IPS DF 19.7 (cell line): ENCODE results near the gene LPAR3.
"Not testable (repeated sequence)": the region's sequence is repeated elsewhere in the genome, so short reads cannot be mapped to it uniquely, and the experiment has no call there.

ENCODE experiments used
- DNase-seq: peaks from one replicate; pipeline ENCODE4 v3.0.0-alpha.2; 2013; ENCODE audit warnings: low read depth, low spot score

Gene LPAR3

DNA sequence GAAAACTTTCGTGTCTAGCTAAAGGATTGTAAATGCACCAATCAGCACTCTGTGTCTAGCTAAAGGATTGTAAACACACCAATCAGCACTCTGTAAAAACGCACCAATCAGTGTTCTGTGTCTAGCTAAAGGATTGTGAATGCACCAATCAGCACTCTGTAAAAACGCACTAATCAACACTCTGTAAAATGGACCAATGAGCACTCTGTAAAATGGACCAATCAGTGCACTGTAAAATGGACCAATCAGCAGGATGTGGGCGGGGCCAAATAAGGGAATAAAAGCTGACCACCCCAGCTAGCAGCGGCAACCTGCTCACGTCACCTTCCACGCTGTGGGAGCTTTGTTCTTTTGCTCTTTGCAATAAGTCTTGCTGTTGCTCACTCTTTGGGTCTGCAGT, 9.7 kb upstream of the LPAR3 start:
- DNase-seq: not testable (repeated sequence)

DNA sequence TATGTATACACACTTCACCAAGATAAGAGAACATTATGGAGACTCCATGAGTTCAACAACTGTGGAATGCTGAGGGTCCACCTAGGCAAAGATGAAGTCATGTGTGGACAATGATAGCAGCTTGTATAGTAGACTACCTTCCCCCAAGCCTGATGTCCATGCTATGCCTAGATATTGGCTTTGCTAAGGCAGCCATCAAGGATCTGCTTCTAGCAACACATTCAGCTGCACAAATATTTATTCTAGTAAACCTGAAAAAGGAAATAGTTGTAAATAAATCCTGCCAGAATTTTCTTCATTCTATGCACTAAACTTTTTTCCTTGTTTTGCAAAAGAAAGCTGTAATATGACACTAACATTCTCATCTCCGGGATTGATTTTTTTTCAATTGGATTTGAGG, 7.0 kb upstream of the LPAR3 start:
- no peak for DNase-seq

DNA sequence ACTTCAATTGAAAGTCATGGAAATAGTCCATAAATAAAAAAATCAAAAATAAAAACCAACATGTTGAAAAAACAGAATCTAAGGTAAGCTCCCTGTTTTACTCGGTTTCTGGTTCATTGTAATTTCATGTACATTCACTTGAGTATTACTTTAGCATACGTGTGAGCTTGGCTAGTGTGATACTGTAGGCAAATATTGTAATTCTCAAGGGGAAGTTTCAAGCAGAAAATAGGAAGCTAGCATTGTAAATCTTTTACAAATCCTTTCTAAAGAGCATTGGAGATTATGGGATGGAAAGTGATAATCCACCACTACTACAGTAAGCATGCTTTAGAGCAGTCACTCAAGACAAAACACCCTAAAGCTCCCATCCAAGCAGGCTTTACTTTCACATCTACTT, 3.3 kb upstream of the LPAR3 start:
- no peak for DNase-seq

DNA sequence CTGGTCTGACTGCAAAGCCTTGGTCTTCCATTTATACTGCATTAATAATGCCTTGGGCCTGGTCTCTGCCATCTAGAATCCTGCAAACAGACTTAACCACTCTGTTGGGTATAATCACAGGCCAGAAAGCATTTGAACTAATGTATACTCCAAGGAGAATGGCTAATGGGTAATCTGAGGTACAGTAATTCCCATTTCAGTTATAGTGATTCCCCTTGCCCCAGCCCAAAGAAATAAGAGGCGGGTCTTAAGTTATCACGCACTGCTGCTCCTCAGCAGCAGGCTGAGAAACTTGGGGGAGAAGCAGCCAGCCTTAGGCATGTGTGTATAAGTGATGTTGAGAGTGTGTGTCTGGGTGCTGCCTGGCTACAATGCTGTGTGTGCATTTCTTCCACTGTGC, 2.4 kb downstream of the LPAR3 start:
- no peak for DNase-seq

DNA sequence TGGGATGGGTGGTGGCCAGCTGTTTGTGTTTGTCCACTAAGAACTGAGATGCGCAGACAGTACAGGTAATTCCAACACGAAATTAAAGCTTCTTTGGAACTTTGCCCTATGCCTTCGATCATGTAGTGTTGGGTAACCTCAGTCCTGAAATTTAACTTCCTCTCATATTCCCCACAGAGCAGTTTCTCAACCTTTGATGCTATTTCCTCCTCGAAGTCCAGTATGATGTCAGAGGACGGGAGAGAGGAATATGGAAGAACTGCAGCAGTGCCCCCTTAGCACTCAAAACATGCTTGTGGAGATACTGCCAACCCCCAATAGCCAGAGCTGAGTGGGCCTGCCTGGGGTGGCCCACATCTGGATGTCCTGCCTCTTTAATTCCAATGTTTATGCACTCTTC, 3.6 kb downstream of the LPAR3 start:
- no peak for DNase-seq

DNA sequence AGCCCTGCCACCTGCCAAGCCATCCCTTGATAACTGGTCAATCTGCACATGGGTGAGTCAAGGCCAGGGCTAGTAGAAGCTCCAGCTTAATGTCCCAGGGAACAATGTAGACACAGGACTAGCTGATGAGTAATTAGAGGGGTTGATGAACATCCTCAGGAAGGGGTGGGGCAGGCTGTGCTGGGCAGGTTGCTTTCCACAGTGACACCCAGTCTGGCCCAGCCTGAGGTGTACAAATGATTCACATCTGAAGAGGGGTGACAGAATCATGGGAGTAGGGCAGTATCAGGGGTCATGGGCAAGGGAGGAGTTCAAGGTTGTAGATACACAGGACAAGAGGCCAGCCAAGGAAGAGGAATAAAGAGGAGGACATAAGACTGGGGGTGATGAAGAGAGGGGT, 4.3 kb downstream of the LPAR3 start:
- no peak for DNase-seq

DNA sequence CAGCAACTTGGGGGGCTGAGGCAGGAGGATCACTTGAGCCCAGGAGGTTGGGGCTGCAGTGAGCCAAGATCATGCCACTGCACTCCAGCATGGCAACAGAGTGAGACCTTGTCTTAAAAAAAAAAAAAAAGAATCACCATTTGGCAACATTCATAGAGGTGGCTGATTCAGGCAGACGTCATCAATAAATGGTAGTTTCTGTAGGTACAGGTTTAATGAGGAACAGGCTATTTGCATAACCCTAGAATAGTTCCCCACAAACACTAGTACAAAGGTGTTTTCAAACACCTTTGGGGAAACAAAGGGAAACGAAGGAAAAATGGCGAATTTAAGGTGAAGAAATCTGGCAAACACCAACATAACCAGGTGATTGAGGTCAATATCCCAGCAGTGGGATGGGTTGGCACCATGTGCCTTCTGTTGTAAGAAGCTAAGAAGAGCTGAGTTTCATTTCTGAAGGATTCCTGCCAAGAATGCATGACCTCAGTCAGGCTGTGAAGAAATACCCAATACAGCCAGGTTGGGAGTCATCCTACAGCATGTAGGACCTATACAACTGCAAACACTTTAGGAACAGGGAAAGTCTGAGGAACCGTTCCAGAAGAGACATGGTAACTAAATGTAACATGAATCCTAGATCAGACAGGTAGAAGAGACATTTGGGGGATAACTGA, 5.6 kb downstream of the LPAR3 start:
- DNase-seq: no peak

DNA sequence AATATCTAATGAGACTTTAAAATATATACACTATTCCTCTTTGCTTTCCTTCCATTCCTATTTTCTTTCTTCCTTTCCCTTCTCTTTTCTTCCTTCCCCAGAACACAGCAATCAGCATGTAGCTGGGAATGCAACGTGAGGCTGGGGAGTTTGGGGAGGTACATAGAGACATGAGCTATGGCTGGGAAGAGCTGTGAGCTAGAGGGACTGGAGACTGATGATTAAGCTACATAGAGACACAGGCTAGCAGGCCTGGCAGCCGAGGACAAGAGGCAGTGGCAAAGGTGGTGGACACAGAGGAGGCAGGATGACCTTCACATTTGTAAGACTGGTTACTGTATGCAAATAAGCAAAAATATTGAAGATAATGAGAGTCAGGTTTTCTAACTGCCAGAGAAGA, 7.5 kb downstream of the LPAR3 start:
- no peak for DNase-seq

DNA sequence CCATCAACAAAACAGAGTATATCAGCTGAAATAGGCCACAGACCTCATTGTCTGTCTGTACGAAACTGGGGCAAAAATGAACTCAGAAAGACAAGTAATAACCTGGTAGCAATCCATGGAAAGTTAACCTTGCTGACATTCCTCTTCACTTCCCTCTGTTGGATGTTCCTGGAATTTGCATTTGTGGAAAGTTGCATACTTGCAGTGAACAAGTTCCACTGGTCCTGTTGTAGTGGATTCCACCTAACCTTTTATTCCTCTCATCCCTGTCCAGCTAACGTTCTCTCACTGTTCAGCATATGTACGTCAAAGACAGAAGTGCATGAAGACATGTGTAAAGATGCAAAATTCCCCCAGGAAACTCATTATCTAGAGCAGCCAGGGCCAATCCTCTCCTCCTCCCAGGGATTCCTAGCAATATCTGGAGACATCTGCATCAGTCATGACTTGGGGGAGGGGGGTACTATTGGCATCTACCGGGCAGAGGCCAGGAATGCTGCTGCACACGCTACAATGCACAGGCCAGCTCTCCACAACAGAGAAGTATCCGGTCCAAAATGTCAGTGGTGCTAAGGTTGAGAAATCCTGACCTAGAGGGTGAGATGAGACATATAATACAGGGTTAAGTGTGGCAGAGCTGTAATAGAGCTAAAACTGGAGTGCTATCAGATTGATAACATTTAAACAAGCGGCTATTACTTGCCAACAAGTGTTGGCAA, 8.2 kb downstream of the LPAR3 start:
- DNase-seq: no peak

DNA sequence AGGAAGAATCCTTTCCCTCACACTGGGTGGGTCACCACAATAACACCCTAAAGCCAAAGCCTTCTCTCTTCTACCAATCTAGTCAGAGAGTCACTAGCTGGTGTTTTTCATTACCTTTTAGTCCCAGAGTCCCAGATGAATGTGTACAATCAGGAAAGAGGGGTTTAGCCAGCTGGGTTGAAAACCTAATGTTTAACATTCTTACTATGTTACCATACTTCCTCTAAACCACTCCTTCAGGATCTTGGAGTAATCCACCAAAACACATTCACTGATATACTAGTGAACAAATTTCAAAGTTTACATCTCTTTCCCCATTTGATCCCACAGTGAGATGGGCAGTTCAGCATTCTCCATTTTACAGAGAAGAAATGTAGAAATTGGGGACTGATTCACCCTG, 9.7 kb downstream of the LPAR3 start:
- no peak for DNase-seq

DNA sequence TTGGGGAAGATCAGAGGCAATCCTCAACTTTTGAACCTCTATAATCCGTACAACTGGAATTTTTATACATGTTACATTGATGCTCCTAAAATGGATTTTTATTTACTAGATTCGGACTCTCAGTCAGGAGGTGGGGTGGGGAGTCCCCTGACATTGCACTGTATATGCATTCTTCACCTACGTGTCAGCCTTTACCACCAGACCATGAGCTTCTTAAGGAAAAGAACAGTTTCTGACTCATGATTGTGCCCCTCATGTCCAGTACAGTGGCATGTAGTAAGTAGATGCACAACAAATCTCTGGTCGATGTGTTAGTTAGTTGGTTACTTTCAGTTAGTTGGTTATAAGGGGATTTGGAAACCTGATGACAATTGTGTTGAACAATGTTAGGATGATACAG, 15.4 kb downstream of the LPAR3 start:
- DNase-seq: no peak

DNA sequence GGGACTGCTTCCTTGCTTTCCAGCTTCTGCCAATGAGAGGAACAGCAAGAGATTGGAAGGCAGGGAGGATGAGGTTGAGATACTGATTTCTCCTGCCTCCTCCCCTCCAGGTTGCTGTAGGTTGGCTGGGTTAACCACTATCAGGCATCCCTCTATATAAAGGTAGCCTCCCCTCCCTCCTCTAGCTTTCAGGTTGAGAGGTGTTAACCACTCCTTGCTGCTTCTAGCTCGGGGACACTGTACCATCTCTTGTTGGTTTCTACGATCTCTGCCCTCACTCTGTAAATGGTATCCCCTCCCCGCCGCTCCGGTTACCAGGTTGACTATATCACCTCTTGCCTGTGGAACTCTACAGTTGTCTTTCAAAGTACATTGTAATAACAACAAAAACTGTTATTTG, 16.7 kb downstream of the LPAR3 start:
- DNase-seq: no peak

DNA sequence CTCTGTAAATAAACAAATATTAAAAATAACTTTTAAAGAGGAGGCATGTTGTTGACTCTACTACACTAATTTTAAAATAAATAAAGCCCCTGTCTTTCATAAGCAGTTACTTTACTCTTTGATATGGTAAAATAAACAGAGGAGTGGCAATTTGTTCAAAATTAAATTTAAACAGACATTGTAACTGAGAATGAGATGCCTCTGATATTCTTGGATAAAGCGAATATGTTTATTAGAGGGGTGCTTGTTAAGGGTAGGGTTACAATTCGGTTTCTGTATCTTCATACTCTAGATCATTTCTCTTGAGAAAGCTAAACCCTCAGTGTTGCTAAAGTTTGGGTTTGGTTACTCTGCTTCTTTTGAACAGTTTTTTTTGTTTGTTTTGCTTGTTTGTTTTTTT, 19.6 kb downstream of the LPAR3 start:
- DNase-seq: no peak

DNA sequence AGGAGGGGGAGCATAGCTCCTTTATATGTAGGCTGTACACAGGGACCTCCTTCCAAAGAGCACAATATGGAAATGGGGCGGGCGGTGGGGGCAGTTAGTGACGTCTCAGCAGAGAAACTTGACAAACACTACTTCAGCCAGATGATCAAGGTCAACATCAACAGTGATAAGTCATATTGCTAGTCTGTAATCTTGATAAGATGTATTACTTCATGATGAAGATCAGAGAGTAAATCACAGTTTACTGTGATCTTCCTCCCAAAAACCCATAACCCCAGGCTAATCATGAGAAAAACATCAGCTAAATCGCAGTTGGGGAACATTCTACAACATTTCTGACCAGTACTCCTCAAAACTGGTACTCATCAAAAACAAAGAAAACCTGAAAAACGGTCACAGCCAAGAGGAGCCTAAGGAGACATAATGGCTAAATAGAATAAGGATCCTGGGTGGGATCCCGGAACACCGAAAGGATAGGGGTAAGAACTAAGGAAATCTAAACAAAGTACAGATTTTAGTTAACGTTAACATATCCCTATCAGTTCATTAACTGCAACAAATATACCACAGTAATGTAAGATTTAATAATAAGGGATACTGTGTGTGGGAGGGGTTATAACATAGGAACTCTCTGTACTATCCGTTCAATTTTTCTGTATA, 20.2 kb downstream of the LPAR3 start:
- no peak for DNase-seq

DNA sequence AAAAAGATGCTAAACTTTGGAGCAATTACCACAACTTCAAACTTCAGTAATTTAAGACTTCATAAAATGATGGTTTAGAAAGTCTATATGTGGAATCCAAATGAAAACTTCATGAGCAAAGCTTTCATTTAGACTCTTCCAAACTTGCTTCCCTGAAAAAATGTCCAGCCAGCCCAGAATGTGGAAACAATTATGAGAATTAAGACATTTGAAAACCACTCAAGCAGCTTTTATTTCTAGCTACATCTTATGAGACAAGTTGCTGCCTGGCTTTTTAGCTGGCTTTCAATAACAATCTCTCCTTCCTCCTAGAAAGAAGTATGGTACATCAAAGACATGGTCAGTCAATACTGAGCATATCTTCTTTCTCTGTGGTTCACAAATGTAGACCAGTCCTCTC, 21.8 kb downstream of the LPAR3 start:
- DNase-seq: no peak

DNA sequence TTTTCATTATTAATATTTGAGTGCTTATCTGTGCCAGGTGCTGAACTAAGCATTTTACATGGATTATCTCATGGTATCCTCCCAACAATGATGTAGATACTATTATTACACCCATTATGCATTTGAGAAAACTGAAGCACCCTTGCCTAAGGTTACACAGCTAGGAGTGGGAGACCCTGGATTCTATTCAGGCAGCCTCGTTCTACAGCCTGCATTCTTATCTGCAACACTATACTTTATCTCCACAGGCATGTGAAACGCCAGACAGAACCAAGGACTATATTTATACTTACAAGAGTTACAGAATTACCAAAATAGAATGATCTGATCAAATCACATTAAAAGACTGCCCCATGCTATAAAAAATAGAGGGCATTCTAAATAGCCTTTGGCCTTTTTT, 22.4 kb downstream of the LPAR3 start:
- no peak for DNase-seq

DNA sequence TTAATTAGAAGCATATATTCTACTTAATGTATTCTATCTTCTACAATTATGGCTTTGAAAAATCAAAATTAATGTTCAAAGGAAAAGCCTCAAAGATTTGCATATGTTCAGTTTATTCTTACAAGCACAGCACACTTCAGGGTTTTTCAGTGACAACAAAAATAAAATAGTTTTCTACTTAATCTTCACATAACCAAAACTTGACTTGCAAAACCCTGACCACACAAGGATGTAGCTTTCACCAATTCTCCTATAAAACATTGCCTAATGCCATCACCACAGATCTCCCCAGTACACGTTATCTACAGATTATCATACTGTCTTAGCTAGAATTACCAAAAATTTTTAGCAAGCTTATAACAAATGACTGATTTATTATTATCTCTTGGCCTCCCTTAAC, 23.3 kb downstream of the LPAR3 start:
- DNase-seq: no peak

DNA sequence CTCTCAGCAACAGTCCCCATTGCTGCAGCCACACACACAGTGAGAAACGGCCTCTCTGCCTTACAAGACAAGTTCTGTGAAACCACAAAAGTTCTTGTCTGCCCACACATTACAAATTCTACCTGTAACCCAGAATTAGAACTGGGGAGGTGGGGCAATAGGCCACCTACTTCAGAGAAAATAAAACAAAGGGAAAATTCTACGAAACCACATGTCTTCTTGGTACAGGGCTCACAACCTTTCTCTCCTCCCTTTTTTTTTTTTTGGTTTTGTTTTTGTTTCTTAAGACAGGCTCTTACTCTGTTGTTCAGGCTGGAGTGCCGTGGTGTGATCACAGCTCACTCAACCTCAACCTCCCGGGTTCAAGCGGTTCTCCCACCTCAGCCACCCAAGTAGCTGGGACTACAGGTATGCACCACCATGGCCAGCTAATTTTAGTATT, 30.2 kb downstream of the LPAR3 start:
- no peak for DNase-seq

DNA sequence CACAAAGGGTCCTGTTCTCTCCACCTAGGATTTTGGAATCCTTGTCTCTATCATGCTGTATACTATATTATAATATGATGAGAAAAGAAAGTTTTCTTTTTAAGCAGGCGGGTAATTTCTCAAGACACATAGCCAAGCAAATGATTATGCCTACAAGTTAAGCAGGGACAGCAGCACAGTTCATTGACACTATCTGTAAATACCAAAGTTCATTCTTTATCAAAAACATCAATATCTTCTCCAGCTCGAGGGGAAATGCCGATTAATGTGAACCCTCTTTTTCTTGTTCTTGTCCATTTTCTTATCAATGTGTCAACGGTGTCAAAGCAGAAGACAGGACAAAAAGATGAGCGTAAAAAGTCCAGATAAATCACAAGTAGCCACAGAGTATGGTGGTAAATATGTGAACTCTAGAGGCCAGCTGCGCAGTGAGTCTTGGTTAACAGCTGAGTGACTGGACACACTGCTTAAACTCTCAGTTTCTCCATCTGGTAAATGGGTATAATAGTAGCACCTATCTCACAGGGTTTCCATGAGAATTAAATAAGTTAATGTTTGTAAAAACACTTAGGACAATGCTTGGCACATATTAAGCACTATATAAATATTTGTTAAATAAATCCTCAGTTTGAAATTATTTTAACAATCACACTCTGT, 30.9 kb downstream of the LPAR3 start:
- DNase-seq: no peak

DNA sequence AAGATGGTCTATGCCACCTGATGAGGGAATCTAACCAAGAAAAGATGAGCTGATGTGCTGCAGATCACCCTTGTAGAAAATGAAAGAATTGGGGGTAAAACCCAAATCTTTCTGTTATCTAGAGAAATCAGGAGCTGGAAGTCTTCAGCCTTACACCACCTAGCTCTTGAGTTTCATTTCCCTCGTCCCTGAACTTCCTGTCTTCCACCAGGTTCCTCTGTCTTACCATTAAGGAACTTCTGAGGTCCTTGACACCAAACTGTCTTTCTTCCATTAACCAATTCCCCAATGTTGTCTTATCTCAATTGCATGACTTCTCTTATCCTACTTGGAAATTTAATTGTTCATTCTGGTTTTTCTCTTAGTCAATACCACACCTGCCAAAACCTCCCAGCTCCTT, 31.5 kb downstream of the LPAR3 start:
- no peak for DNase-seq

DNA sequence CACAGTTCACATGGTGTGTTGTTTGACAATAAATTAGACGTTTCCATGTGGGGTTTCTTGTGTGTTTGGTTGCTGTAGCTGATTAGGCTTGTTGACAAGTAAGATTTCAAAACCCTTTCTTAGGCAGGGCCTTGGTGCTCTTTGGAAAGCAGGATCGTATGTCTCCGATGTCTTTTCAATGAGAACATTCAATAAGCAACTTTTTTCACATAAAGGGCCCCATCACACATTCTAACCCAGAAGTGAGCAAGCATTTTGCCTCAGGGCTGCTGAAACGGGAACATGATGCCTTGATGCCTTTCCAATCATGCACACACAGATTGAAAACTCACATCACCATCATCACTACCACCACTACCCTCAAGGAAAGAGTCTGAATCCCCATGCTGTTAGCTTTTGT, 33.1 kb downstream of the LPAR3 start:
- DNase-seq: no peak

DNA sequence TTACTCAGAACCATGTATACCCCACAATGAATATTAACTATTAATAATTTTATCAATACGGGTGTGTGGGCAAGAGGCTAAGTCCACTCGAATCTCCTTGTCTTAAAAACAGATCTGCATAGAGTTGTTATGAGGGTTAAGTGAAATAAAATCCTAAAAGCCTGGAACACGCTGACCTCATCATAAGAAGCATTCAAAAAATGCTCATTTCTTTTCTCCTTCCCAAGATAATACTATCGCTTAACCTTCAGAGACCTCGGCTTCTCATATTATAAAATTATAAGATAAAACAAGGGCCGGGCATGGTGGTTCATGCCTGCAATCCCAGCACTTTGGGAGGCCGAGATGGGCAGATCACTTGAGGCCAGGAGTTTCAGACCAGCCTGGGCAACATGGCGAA, 35.1 kb downstream of the LPAR3 start:
- no peak for DNase-seq
